SH-SY5Y (cell line): ENCODE measurements around the gene STUB1.

Experiments used
- GATA2 ChIP-seq: IDR thresholded peaks from 2 replicates; pipeline ENCODE4 v1.6.1; 2011; ENCODE audit warnings: mild to moderate bottlenecking, low read depth, low read length
- GATA3 ChIP-seq: IDR thresholded peaks from 2 replicates; pipeline ENCODE4 v1.6.1; 2011; ENCODE audit warnings: low read depth, mild to moderate bottlenecking, low read length, moderate library complexity

GRCh38 chr16:694187-694862 is 14.1 kb downstream of the STUB1 start:
- TF ChIP-seq GATA3 (no peak), GATA2 (no peak)
